Stimulated activated CD8-positive, alpha-beta memory T cell treated with anti-CD3 and anti-CD28 coated beads, Interleukin-12 subunit alpha, Interleukin-12 subunit beta, amount 100 ng/mL, for 1 hour (primary cell): ENCODE data around the gene EIF4A2.
"Not testable (repeated sequence)": the region's sequence is repeated elsewhere in the genome, so short reads cannot be mapped to it uniquely, and the experiment has no call there.

ENCODE experiments used
- DNase-seq: peaks from one replicate; pipeline ENCODE4 v3.0.0-alpha.2; 2020; ENCODE audit warnings: low read depth

EIF4A2 gene

GRCh38 chr3:186784820-186785494 lies 1.6 kb downstream of the EIF4A2 start:
- DNase-seq = no peak

- no peak for DNase-seq
Measured at GRCh38 chr3:186785495-186786018, 2.2 kb downstream of the EIF4A2 start.

GRCh38 chr3:186786922-186787321 lies 3.5 kb downstream of the EIF4A2 start:
- no peak for DNase-seq

GRCh38 chr3:186787642-186788481 lies 4.5 kb downstream of the EIF4A2 start:
- no peak for DNase-seq

- no peak for DNase-seq
Measured at GRCh38 chr3:186788482-186789370, 5.3 kb downstream of the EIF4A2 start.

GRCh38 chr3:186789554-186790260 lies 6.3 kb downstream of the EIF4A2 start:
- DNase-seq = no peak

GRCh38 chr3:186790261-186790981 lies 7.0 kb downstream of the EIF4A2 start:
- DNase-seq = no peak

- no peak for DNase-seq
Measured at GRCh38 chr3:186798239-186798874, 15.0 kb downstream of the EIF4A2 start.

GRCh38 chr3:186800285-186800684 lies 16.9 kb downstream of the EIF4A2 start:
- DNase-seq = no peak

GRCh38 chr3:186802701-186803100 lies 19.3 kb downstream of the EIF4A2 start:
- no peak for DNase-seq

- not testable (repeated sequence) for DNase-seq
Measured at GRCh38 chr3:186803447-186803846, 20.1 kb downstream of the EIF4A2 start.

GRCh38 chr3:186806089-186807055 lies 23.0 kb downstream of the EIF4A2 start, which contains the start of gene RFC4:
TSS of gene RFC4 (minus strand) at chr3:186806482. CDS start at chr3:186804713, 1,769 bp downstream.
- peak; percentile 77 for DNase-seq

- no peak for DNase-seq
Measured at GRCh38 chr3:186807231-186807630, 23.9 kb downstream of the EIF4A2 start.

GRCh38 chr3:186810336-186810996 lies 27.1 kb downstream of the EIF4A2 start:
- DNase-seq = no peak

- not testable (repeated sequence) for DNase-seq
Measured at GRCh38 chr3:186811313-186811712, 27.9 kb downstream of the EIF4A2 start.

- no peak for DNase-seq
Measured at GRCh38 chr3:186814100-186814499, 30.7 kb downstream of the EIF4A2 start.

- no peak for DNase-seq
Measured at GRCh38 chr3:186815435-186815834, 32.1 kb downstream of the EIF4A2 start.

- DNase-seq = no peak
Measured at GRCh38 chr3:186818516-186818915, 35.1 kb downstream of the EIF4A2 start.
